Fibroblast of gingiva (primary cell): ENCODE measurements around the gene SRRM2.

ENCODE experiments used
- DNase-seq: peaks from one replicate; pipeline ENCODE4 v3.0.0-alpha.2; 2011; ENCODE audit warnings: low read depth

SRRM2 gene

DNA sequence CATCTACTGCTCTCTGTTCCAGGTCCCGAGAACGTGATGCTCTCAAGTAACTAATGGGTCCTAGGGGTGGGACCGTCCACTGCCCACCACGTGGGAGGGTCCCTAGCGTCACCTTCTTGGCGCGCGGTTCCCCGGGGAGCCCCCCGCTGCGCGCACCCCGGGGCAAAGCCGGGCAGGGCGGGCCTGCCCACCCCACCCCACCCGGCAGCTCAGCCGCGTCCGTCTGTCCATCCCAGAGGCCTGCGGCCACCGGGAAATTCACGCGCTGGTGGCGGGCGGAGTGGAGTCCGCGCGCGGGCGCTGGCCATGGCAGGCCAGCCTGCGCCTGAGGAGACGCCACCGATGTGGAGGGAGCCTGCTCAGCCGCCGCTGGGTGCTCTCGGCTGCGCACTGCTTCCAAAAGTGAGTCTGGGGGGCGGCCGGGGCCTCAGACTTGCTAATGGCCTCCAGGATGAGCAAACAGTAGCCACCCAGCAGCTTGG lies 46.3 kb downstream of the SRRM2 start:
- DNase-seq: no peak

- no peak for DNase-seq
Measured at GRCh38 chr16:2799205-2799858, 46.9 kb downstream of the SRRM2 start.

DNA sequence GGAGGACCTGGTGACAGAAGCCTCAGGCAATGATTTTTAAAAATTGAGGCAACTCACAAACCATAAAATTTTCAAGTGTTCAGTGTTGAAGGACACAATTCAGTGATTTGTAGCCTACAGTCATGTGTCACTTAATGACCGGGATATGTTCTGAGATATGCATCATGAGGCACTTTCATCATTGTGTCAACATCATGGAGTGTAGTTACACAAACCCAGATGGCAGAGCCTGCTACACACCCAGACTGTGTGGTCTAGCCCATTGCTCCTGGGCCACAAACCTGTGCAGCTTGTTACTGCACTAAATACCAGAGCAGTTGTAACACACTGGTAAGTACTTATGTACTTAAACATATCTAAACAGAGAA lies 47.4 kb downstream of the SRRM2 start:
- DNase-seq: no peak

DNA sequence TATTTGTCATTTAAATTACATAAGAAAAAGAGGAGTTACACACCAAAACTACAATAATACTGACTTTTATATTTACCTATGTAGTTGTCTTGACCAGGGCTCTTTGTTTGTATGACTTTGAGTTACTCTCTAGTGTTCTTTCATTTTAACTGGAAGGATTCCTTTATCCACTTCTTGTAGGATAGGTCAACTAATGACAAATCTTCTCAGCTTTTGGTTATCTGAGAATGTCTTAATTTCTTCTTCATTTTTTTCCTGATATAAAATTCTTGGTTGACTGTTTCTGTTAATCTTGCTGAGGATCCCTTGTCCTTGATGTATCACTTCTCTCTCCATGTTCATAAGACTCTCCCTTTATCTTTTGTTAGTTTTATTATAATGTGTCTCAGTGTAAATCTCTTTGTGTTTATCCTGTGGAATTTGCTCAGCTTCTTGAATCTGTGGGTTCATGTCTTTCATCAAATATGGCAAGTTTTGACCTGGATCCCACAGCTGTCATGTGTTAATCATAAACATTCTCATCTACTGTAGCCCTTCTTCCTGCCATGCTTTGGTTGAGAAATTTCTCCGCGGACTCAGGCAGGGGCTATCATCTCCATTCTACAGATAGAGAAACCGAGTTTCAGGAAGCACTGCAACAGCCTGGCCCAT lies 51.2 kb downstream of the SRRM2 start:
- DNase-seq: no peak

DNA sequence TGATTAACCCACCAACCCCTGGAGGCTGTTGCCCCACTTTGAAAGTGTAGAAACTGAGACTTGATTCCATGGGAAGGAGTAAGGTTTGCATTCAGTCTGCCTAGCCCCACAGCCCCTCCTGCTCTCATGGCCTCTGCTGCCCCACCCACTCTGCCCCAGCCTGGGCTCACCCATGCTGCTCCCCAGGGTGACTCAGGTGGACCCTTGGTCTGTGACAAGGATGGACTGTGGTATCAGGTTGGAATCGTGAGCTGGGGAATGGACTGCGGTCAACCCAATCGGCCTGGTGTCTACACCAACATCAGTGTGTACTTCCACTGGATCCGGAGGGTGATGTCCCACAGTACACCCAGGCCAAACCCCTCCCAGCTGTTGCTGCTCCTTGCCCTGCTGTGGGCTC lies 52.3 kb downstream of the SRRM2 start:
- no peak for DNase-seq

DNA sequence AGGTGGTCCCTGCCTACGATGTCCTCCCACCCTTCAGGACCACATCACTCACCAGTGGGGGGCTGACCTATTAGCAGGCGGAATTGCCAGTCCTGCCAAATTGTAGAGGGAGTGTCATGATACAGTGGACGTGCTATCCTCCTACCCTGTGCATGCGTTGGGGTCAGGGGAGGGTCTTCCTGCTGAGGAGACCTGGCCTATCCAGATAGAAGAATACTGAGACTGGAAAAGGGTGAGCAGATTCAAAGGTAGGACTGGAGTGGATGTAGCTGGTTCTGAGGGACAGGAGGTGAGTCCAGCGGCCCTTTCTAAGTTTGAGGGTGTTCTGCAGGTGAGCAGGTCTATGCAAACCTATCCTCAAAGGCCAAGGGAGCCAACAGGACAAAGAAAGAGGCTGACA lies 53.8 kb downstream of the SRRM2 start:
- no peak for DNase-seq

GRCh38 chr16:2808181-2808580 lies 55.7 kb downstream of the SRRM2 start:
- DNase-seq: no peak

DNA sequence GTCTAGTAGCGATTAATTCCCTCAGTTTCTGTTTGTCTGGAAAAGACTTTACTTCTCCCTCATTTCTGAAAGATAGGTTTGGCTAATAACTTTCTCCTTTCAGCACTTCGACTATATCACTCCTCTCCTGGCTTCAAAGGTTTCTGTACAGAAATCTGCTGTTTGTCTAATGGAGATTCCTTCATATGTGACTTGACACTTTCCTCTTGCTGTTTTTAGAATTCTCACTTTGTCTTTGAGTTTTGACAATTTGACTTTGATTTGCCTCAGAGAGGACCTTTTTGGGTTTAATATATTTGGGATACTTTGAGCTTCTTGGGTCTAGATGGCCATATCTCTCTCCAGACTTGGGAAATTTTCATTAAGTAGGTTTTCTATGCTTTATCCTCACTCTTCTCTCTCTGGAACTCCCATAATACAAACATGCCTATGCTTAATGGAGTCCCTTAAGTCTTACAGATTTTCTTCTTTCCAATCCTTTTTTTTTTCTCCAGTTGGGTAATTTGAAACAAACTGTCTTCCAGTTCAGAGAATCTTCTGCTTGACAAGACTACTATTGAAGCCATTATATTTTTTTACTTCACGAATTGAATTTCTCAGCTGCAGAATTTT lies 56.8 kb downstream of the SRRM2 start:
- no peak for DNase-seq

DNA sequence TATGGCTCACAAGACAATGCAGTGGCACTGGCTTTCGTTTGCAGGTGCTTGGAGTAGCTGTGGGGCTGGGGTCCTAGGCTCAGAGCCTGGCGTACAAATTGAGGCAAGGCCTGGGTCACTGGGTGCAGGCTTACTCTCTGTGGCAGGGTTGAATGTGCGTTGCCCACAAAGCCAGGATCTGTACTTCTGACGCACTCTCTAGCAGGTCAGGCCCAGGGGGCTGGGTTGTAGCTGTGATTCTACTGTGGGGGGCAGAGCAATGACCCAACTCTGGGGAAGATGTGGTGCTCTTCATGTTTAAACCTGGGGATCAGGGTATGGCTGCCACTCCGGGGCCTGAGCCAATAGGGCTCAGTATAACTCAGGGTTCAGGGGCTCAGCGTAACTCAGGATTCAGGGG lies 58.2 kb downstream of the SRRM2 start:
- no peak for DNase-seq

GRCh38 chr16:2811703-2812471 lies 59.4 kb downstream of the SRRM2 start:
- no peak for DNase-seq

- DNase-seq: no peak
Measured at GRCh38 chr16:2813771-2814221, 61.4 kb downstream of the SRRM2 start.

DNA sequence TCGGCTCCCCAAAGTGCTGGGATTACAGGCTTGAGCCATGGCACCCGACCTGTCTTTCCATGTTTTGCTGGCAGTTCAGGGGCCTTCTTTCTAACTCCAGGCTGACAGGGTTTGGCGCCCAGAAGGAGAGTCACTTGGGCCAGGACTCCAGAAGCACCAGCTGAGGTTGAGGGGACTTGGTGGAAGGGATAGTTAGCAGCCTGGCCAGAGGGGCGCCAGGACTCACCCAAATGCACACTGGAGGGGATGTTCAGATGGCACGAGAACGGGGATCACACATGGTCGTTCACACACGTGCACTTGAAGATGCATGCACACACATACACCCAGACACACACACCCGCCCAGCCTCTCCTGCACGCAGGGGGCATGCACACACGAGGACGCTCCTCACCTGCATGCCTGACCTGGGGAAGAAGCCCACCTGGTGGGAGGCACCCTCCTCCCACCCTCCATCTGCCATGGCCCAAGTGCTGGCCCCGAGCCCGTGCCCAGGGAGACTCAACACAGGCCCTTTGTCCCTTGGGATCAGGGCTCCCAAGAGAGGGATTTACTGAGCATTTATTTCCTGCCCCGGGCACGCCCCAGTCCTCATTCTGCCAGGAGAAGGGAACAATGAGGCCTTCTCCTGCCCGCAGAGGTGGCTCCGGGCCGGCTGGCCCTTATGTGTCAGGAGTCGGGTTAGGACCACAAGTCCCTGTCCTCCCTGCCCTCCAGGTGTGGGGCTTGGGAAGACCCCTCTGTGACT lies 62.3 kb downstream of the SRRM2 start:
- DNase-seq: no peak

- DNase-seq: no peak
Measured at GRCh38 chr16:2815299-2815771, 62.9 kb downstream of the SRRM2 start.

GRCh38 chr16:2816751-2817339 lies 64.4 kb downstream of the SRRM2 start, which contains the start of gene PRSS21:
PRSS21 (plus strand) TSS chr16:2817237; CDS start chr16:2817269, 32 bp downstream.
- no peak for DNase-seq

GRCh38 chr16:2817340-2818271 lies 65.2 kb downstream of the SRRM2 start:
- DNase-seq: no peak

DNA sequence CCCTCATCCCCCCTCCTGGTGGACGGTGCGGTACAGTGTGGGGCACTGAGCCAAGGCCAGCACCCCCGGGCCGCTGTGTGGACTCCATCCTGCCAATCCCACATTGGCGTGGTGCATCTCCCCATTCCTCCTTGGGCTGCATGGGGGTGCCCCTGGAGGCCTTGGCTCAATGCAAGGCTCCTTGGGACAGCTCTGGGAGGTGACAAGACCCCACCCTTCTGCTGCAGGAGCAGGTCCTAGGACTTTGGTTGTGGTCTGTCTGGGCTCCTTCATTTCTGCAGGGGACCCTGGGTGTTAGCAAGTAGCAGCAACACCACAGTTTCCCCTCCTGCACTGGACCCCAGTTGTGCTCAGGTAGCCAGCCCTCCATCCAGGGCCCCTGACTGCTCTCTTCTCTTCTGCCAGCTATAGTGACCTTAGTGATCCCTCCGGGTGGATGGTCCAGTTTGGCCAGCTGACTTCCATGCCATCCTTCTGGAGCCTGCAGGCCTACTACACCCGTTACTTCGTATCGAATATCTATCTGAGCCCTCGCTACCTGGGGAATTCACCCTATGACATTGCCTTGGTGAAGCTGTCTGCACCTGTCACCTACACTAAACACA lies 65.9 kb downstream of the SRRM2 start:
- DNase-seq: no peak

- DNase-seq: no peak
Measured at GRCh38 chr16:2819179-2819938, 66.9 kb downstream of the SRRM2 start.

- DNase-seq: no peak
Measured at GRCh38 chr16:2819939-2820835, 67.7 kb downstream of the SRRM2 start.
